Measurements from ENCODE around the gene SMARCE1. TPM values are rescaled to one million over a fixed set of nuclear protein-coding genes. Genes with fewer than 3 reads are reported as not detected.

The SMARCE1 gene
- total RNA-seq, 1 donor from 2014 or later, result 66.3 TPM

GRCh38 chr17:40622509-40622928, 25.1 kb downstream of the SMARCE1 start:
- H3K4me3 ChIP-seq (ENCODE audit: low read length in 3 of 3), result no peak overlapping the region
- no peak overlapping the region for H3K9ac ChIP-seq (ENCODE audit: low read depth in 1 of 3, low read length in 3 of 3)
- no peak overlapping the region for H3K27ac ChIP-seq (ENCODE audit: low read depth, low read length)
- H3K27me3 ChIP-seq (ENCODE audit: control insufficient read depth in 3 of 3, insufficient read depth in 3 of 3, low read length in 3 of 3), result peaks cover 10 to 33% (median 13%) of the 10 kb centered on the region in 3 donors
- H3K9me3 ChIP-seq (ENCODE audit: control insufficient read depth in 3 of 3, low read length in 3 of 3), result no peaks in the 10 kb centered on the region
- H3K4me1 ChIP-seq (ENCODE audit: control insufficient read depth in 3 of 3, insufficient read depth in 3 of 3, low read length in 3 of 3), result peaks cover 3 to 4% (median 3%) of the 10 kb centered on the region in 3 donors
- peaks cover 0 to 7% (median 5%) of the 10 kb centered on the region in 3 donors for H3K36me3 ChIP-seq (ENCODE audit: control insufficient read depth in 3 of 3, insufficient read depth in 3 of 3, low read length in 3 of 3)

GRCh38 chr17:40621578-40621977, 26.0 kb downstream of the SMARCE1 start:
- Histone ChIP-seq H3K27ac (ENCODE audit: low read depth, low read length) (no peak overlapping the region), H3K9ac (ENCODE audit: low read depth in 1 of 3, low read length in 3 of 3) (no peak overlapping the region), H3K27me3 (ENCODE audit: control insufficient read depth in 3 of 3, insufficient read depth in 3 of 3, low read length in 3 of 3) (peaks cover 15 to 40% (median 18%) of the 10 kb centered on the region in 3 donors), H3K4me1 (ENCODE audit: control insufficient read depth in 3 of 3, insufficient read depth in 3 of 3, low read length in 3 of 3) (peaks cover 3 to 4% (median 3%) of the 10 kb centered on the region in 3 donors), H3K4me3 (ENCODE audit: low read length in 3 of 3) (no peak overlapping the region), H3K36me3 (ENCODE audit: control insufficient read depth in 3 of 3, insufficient read depth in 3 of 3, low read length in 3 of 3) (no peaks in the 10 kb centered on the region), H3K9me3 (ENCODE audit: control insufficient read depth in 3 of 3, low read length in 3 of 3) (no peaks in the 10 kb centered on the region)

- peaks cover 18 to 45% (median 20%) of the 10 kb centered on the region in 3 donors for H3K27me3 ChIP-seq (ENCODE audit: control insufficient read depth in 3 of 3, insufficient read depth in 3 of 3, low read length in 3 of 3)
- H3K4me1 ChIP-seq (ENCODE audit: control insufficient read depth in 3 of 3, insufficient read depth in 3 of 3, low read length in 3 of 3), result peaks cover 3 to 4% (median 3%) of the 10 kb centered on the region in 3 donors
- no peak overlapping the region for H3K9ac ChIP-seq (ENCODE audit: low read depth in 1 of 3, low read length in 3 of 3)
- H3K9me3 ChIP-seq (ENCODE audit: control insufficient read depth in 3 of 3, low read length in 3 of 3), result no peaks in the 10 kb centered on the region
- no peak overlapping the region for H3K4me3 ChIP-seq (ENCODE audit: low read length in 3 of 3)
- no peaks in the 10 kb centered on the region for H3K36me3 ChIP-seq (ENCODE audit: control insufficient read depth in 3 of 3, insufficient read depth in 3 of 3, low read length in 3 of 3)
- no peak overlapping the region for H3K27ac ChIP-seq (ENCODE audit: low read depth, low read length)
These were observed 26.6 kb downstream of the SMARCE1 start for GRCh38 chr17:40621019-40621418.

GRCh38 chr17:40618754-40619625, 28.6 kb downstream of the SMARCE1 start:
- Histone ChIP-seq H3K27ac (ENCODE audit: low read depth, low read length) (no peak overlapping the region), H3K27me3 (ENCODE audit: control insufficient read depth in 3 of 3, insufficient read depth in 3 of 3, low read length in 3 of 3) (peaks cover 29 to 58% (median 32%) of the 10 kb centered on the region in 3 donors), H3K9me3 (ENCODE audit: control insufficient read depth in 3 of 3, low read length in 3 of 3) (no peaks in the 10 kb centered on the region), H3K4me1 (ENCODE audit: control insufficient read depth in 3 of 3, insufficient read depth in 3 of 3, low read length in 3 of 3) (peaks cover 4 to 6% (median 6%) of the 10 kb centered on the region in 3 donors), H3K4me3 (ENCODE audit: low read length in 3 of 3) (no peak overlapping the region), H3K36me3 (ENCODE audit: control insufficient read depth in 3 of 3, insufficient read depth in 3 of 3, low read length in 3 of 3) (no peaks in the 10 kb centered on the region), H3K9ac (ENCODE audit: low read depth in 1 of 3, low read length in 3 of 3) (no peak overlapping the region)

GRCh38 chr17:40617678-40618240, 29.9 kb downstream of the SMARCE1 start:
- Histone ChIP-seq H3K4me3 (ENCODE audit: low read length in 3 of 3) (no peak overlapping the region), H3K36me3 (ENCODE audit: control insufficient read depth in 3 of 3, insufficient read depth in 3 of 3, low read length in 3 of 3) (no peaks in the 10 kb centered on the region), H3K27ac (ENCODE audit: low read depth, low read length) (no peak overlapping the region), H3K27me3 (ENCODE audit: control insufficient read depth in 3 of 3, insufficient read depth in 3 of 3, low read length in 3 of 3) (peaks cover 32 to 70% (median 40%) of the 10 kb centered on the region in 3 donors), H3K4me1 (ENCODE audit: control insufficient read depth in 3 of 3, insufficient read depth in 3 of 3, low read length in 3 of 3) (peaks cover 4 to 6% (median 6%) of the 10 kb centered on the region in 3 donors), H3K9me3 (ENCODE audit: control insufficient read depth in 3 of 3, low read length in 3 of 3) (no peaks in the 10 kb centered on the region), H3K9ac (ENCODE audit: low read depth in 1 of 3, low read length in 3 of 3) (no peak overlapping the region)

- H3K27me3 ChIP-seq (ENCODE audit: control insufficient read depth in 3 of 3, insufficient read depth in 3 of 3, low read length in 3 of 3), result peaks cover 32 to 71% (median 41%) of the 10 kb centered on the region in 3 donors
- no peak overlapping the region for H3K27ac ChIP-seq (ENCODE audit: low read depth, low read length)
- H3K36me3 ChIP-seq (ENCODE audit: control insufficient read depth in 3 of 3, insufficient read depth in 3 of 3, low read length in 3 of 3), result no peaks in the 10 kb centered on the region
- no peaks in the 10 kb centered on the region for H3K9me3 ChIP-seq (ENCODE audit: control insufficient read depth in 3 of 3, low read length in 3 of 3)
- peaks cover 4 to 6% (median 6%) of the 10 kb centered on the region in 3 donors for H3K4me1 ChIP-seq (ENCODE audit: control insufficient read depth in 3 of 3, insufficient read depth in 3 of 3, low read length in 3 of 3)
- H3K4me3 ChIP-seq (ENCODE audit: low read length in 3 of 3), result no peak overlapping the region
- no peak overlapping the region for H3K9ac ChIP-seq (ENCODE audit: low read depth in 1 of 3, low read length in 3 of 3)
These were observed 31.0 kb downstream of the SMARCE1 start for GRCh38 chr17:40616592-40616991.

- Histone ChIP-seq H3K4me3 (ENCODE audit: low read length in 3 of 3) (no peak overlapping the region), H3K27me3 (ENCODE audit: control insufficient read depth in 3 of 3, insufficient read depth in 3 of 3, low read length in 3 of 3) (peaks cover 32 to 64% (median 41%) of the 10 kb centered on the region in 3 donors), H3K9me3 (ENCODE audit: control insufficient read depth in 3 of 3, low read length in 3 of 3) (no peaks in the 10 kb centered on the region), H3K27ac (ENCODE audit: low read depth, low read length) (no peak overlapping the region), H3K4me1 (ENCODE audit: control insufficient read depth in 3 of 3, insufficient read depth in 3 of 3, low read length in 3 of 3) (peaks cover 4 to 6% (median 6%) of the 10 kb centered on the region in 3 donors), H3K36me3 (ENCODE audit: control insufficient read depth in 3 of 3, insufficient read depth in 3 of 3, low read length in 3 of 3) (no peaks in the 10 kb centered on the region), H3K9ac (ENCODE audit: low read depth in 1 of 3, low read length in 3 of 3) (no peak overlapping the region)
These were observed 31.7 kb downstream of the SMARCE1 start for GRCh38 chr17:40615841-40616476.

- Histone ChIP-seq H3K9ac (ENCODE audit: low read depth in 1 of 3, low read length in 3 of 3) (no peak overlapping the region), H3K27me3 (ENCODE audit: control insufficient read depth in 3 of 3, insufficient read depth in 3 of 3, low read length in 3 of 3) (peaks cover 32 to 60% (median 41%) of the 10 kb centered on the region in 3 donors)
These were observed 32.4 kb downstream of the SMARCE1 start for GRCh38 chr17:40615068-40615840.

GRCh38 chr17:40614431-40615067, 33.1 kb downstream of the SMARCE1 start:
- Histone ChIP-seq H3K36me3 (ENCODE audit: control insufficient read depth in 3 of 3, insufficient read depth in 3 of 3, low read length in 3 of 3) (no peaks in the 10 kb centered on the region), H3K4me3 (ENCODE audit: low read length in 3 of 3) (no peak overlapping the region), H3K9me3 (ENCODE audit: control insufficient read depth in 3 of 3, low read length in 3 of 3) (no peaks in the 10 kb centered on the region), H3K4me1 (ENCODE audit: control insufficient read depth in 3 of 3, insufficient read depth in 3 of 3, low read length in 3 of 3) (peaks cover 0 to 6% (median 3%) of the 10 kb centered on the region in 3 donors), H3K9ac (ENCODE audit: low read depth in 1 of 3, low read length in 3 of 3) (no peak overlapping the region), H3K27me3 (ENCODE audit: control insufficient read depth in 3 of 3, insufficient read depth in 3 of 3, low read length in 3 of 3) (peaks cover 32 to 53% (median 40%) of the 10 kb centered on the region in 3 donors), H3K27ac (ENCODE audit: low read depth, low read length) (no peak overlapping the region)

More at GRCh38 chr17:40615068-40615840, 32.4 kb downstream of the SMARCE1 start:
- Histone ChIP-seq H3K36me3 (ENCODE audit: control insufficient read depth in 3 of 3, insufficient read depth in 3 of 3, low read length in 3 of 3) (no peaks in the 10 kb centered on the region), H3K27ac (ENCODE audit: low read depth, low read length) (no peak overlapping the region), H3K4me1 (ENCODE audit: control insufficient read depth in 3 of 3, insufficient read depth in 3 of 3, low read length in 3 of 3) (peaks cover 4 to 6% (median 6%) of the 10 kb centered on the region in 3 donors), H3K9me3 (ENCODE audit: control insufficient read depth in 3 of 3, low read length in 3 of 3) (no peaks in the 10 kb centered on the region), H3K4me3 (ENCODE audit: low read length in 3 of 3) (no peak overlapping the region)
